Kidney tubule cell (primary cell): ENCODE data around the gene CHD6.

Experiments used
- DNase-seq: peaks from one replicate; pipeline ENCODE4 v3.0.0-alpha.2; 2018; ENCODE audit warnings: low spot score

The CHD6 gene

GRCh38 chr20:41587523-41587922, 30.7 kb downstream of the CHD6 start:
- DNase-seq, result no peak

GRCh38 chr20:41586772-41587171, 31.4 kb downstream of the CHD6 start:
- no peak for DNase-seq

- DNase-seq, result no peak
Measured at GRCh38 chr20:41580350-41580749, 37.8 kb downstream of the CHD6 start.

- no peak for DNase-seq
Measured at GRCh38 chr20:41577129-41578009, 40.8 kb downstream of the CHD6 start.

DNA sequence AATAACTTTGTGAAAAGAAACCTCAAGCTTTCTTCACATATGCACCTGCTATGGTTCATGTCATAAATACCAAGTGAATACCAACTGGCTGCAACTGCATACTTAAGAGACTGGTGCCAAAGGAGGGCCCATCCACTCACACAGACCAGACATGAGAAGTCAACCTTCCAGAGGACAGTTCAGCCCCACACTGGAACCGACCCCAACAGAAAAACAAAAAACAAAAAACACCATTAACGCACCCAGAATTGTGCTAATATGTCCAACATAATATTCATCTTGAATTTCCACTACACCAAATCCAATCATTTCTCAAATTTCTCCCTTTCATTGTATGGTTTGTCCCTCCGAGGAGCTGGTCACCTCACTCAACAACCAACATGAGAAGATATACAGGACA, 42.8 kb downstream of the CHD6 start:
- no peak for DNase-seq

- DNase-seq, result no peak
Measured at GRCh38 chr20:41574802-41575389, 43.3 kb downstream of the CHD6 start.

DNA sequence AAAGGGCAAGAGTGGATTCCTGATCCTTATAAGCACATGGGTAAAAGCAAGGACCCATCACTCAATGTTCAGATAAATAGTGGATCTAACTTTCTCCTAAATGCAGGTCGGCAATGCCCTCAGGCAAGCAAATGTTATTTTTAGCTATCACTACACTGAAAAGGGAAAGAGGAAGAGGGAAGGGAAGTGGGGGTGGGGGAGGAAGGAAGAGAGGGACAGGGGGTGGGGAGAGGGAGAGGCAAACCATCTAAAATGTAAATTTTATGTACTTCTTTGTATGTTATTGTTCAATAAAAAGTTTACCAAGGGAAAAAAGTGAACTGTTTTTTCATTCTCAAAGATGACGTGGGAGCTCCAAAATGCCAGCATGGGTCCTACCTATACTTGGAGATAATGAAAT, 44.2 kb downstream of the CHD6 start:
- no peak for DNase-seq

DNA sequence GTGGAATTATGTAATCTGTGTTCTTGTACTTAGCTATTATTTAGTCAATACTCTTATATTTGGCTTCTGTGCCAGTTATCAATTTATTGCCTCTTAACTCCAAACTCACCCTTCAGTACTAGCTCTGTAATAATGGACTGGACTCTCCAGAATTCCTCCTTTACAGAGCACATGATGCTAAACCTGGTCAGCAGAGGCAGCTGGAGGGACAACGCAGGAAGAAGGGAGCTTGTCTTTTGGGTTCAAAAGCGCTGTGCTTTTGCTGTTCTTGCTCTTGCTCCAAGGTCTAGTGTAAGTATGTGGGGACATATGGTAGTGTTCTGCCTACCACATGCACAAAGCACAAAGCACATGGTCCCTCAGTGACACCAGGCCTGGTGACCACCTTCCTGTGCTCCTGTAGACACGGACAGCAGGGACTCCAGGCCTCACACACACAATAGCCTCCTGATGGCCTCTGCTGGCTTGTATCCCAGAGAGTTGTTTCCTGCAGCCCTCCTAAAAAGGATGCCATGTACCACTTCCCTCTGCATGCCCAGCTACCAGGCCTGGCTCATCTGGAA, 46.1 kb downstream of the CHD6 start:
- DNase-seq, result no peak

- no peak for DNase-seq
Measured at GRCh38 chr20:41571006-41571405, 47.2 kb downstream of the CHD6 start.

DNA sequence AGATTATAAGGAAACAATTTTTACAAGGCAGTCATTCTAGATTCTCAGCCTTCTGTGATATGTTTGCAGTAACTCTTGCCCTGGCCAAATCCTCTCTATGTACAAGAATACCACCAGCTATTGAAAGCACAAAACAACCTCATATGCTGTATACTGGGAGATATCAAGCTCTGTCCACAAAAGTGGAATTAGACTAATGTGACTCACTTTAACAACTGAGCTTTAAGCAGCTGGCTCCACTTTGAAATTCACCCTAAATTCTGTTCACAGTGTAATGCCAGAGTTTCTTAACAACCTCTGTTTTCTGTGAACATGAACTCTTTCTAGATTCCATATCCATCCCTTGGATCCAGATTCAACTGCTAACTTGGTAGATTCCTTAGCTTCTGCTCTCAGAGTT, 47.6 kb downstream of the CHD6 start:
- DNase-seq, result no peak

GRCh38 chr20:41567615-41568014, 50.6 kb downstream of the CHD6 start:
- no peak for DNase-seq

- no peak for DNase-seq
Measured at GRCh38 chr20:41566896-41567527, 51.2 kb downstream of the CHD6 start.

- DNase-seq, result peak; percentile 17
Measured at GRCh38 chr20:41563087-41563486, 55.1 kb downstream of the CHD6 start.

DNA sequence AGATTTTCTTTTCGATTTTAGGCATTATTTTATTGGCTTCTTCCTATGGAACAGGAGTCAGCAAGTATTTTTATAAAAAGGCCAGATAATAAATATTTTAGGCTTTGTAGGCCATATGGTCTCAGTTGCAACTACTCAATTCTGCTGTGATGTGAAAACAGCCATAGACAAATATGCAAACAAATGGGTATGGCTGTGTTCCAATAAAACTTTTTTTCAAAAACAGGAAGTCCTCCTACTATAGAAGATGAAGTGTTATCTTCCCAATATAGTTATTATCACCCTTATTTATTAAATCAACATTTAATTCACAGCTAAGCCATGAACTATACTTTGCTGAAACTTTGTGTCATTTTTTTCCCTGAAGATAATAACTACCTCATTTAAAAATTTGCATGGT, 57.2 kb downstream of the CHD6 start:
- no peak for DNase-seq

DNA sequence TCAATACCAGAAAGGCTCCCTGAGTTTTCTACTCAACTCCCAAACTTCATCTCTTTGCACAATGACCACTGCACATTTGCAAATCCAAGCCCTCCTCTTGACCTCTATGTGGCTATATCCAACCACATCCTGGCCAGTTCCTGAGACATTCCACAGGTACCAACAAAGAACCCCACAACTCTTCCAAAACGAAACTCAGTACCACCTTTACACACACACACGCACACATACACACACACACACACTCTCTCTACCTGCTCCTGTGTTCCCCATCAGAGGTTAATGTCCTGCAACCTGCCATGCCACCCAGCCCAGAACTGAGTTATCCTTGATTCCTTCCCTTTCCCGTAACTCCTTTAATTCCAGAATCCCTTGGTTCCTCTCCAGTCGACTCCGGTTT, 58.5 kb downstream of the CHD6 start:
- no peak for DNase-seq

- DNase-seq, result peak; percentile 49
Measured at GRCh38 chr20:41553142-41553879, 64.9 kb downstream of the CHD6 start.

GRCh38 chr20:41552295-41553068, 65.7 kb downstream of the CHD6 start:
- DNase-seq, result no peak

DNA sequence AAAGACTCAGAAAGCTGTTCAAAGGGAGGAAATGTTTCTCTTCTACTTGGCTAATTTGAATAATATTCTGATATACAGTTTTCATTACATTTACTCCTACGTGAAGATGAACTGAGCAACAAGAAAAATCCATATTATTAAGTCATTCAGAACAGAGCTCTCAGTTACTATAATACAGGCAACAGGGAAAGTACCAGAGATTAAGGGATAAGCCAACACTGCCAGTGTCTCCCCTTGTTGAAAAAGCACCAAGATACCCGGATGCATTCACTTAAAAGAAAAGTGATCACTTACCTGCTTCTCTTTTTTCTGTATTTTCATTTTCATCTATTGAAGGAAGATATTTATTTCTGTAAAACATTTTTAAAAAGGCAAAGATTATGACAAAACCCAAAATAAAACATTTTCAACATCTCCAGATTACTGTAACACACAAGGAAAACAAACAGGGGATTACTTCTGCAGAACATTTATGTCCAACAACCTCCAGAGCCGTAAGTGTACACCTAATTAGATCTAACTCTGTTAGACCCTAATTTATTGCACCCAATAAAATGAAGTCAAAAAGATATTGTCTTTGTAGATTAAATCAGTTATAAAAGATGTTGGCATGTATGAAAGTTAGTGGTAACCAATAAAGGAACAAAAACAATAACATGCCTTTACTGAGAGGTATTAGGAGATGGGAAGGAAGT, 67.0 kb downstream of the CHD6 start:
- DNase-seq, result no peak

- no peak for DNase-seq
Measured at GRCh38 chr20:41547221-41547620, 71.0 kb downstream of the CHD6 start.

DNA sequence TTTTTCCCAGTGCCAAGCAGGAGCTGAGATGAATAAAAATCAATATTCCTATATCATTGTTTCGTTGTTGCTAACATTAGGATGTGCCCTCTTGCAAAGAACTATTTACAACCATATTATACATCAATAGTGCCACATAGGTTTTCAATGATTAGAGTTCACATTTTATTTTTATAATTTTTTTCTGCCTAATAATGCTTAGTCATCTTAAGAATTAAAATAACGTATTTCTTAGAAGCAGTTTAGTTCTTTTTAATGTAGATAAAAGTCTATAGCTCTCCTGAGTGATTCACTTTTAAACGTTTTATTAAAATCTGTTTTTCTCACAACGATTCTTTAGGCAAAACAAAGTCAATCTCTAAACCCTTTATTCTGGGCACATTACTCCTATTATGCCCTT, 71.6 kb downstream of the CHD6 start:
- no peak for DNase-seq

DNA sequence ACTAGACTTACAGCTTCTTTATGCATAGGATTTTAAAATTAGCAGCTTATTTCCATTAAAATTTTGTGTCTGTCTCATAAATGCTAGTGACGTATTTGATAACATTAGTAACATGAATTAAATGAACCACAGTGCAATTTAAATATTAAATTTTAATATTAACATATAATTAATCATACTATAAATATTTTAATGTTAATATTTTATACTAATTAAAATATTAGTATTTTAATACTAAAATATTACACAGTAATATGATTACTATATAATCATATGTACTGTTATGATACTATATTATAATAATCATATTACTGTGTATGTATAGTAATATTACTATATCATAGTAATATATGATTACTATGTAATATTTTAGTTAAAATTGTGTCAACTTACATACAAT, 73.7 kb downstream of the CHD6 start:
- no peak for DNase-seq
